Right lobe of liver (tissue), 6 donors: ENCODE data around the gene KCNF1. TPM values are rescaled to one million over a fixed set of nuclear protein-coding genes. Genes with fewer than 3 reads are reported as not detected.

Experiments used
- ATAC-seq, 4 donors: fragments of 200-7000 bp; cut with Tn5 transposase; one replicate each; pipeline ENCODE4 v1.9.1; 2020; ENCODE audit warnings: mild to moderate bottlenecking in 4 of 4, moderate library complexity in 4 of 4
- DNase-seq, 3 donors: peaks; one replicate each; pipeline ENCODE4 v3.0.0-alpha.2; 2020
- H3K27ac ChIP-seq, 3 donors: fragments of 200-600 bp; one replicate each; pipeline ENCODE4 v1.8.0; 2022
- H3K27me3 ChIP-seq, 2 donors: fragments of 200-600 bp; one replicate each; pipeline ENCODE4 v1.8.0; 2022
- H3K36me3 ChIP-seq, 4 donors: fragments of 200-600 bp; sonication (generic) in 1 of 4; one replicate each; pipeline versions ENCODE4 v1.5.1 to v1.8.0; 2017 to 2022; ENCODE audit warnings: control low read depth in 1 of 4
- H3K4me1 ChIP-seq, 4 donors: fragments of 200-600 bp; sonication (generic) in 1 of 4; one replicate each; pipeline versions ENCODE4 v1.5.1 to v1.8.0; 2017 to 2022; ENCODE audit warnings: control low read depth in 1 of 4
- H3K4me3 ChIP-seq, 3 donors: fragments of 200-600 bp; one replicate each; pipeline ENCODE4 v1.8.0; 2022
- H3K9me3 ChIP-seq, 4 donors: fragments of 200-600 bp; sonication (generic) in 1 of 4; one replicate each; pipeline versions ENCODE4 v1.5.1 to v1.8.0; 2017 to 2022; ENCODE audit warnings: control low read depth in 1 of 4
- CTCF ChIP-seq, 4 donors: fragments of 200-600 bp in 3 of 4; fragments of 450-650 bp in 1 of 4; IDR thresholded peaks; one replicate each; pipeline versions ENCODE4 v1.5.1 to v1.8.0; 2016 to 2022; ENCODE audit warnings: antibody characterized with exemption in 4 of 4, mild to moderate bottlenecking in 2 of 4
- POLR2A ChIP-seq: fragments of 450-650 bp; IDR thresholded peaks from one replicate; pipeline ENCODE4 v1.6.1; 2017; ENCODE audit warnings: antibody characterized with exemption, mild to moderate bottlenecking
- WGBS: methylation state at CpG from one replicate; pipeline ENCODE4 v1.1.6; 2018; ENCODE audit warnings: low coverage, low lambda C conversion rate; ENCODE audit not compliant: insufficient coverage; ENCODE audit errors: missing lambda C conversion rate; 5-methylcytosine and 5-hydroxymethylcytosine counted together
- intact Hi-C, 2 donors: fragments of 100-400 bp; cut with DNase I; formaldehyde crosslinking; loops; one replicate each; pipeline versions ENCODE4 v1.11.2 to v1.14.1; 2022
- total RNA-seq, 6 experiments: library from RNA; depleted of rRNA in 2 of 6; stranded (reverse); fragments of >200 nt in 2 of 6; fragmentation: NEBNext Ultra II Directional in 3 of 6; extraction: Animal tissue kit (Norgen Biotek cat#: 25700) in 3 of 6; gene quantifications; one replicate each; pipeline versions ENCODE4 v1.1.0 to v1.2.4, GENCODE V29; 2016 to 2023
- donor health status: DM: no; HTN: yes; CAD: no.
- donor health status: DM: no; HTN: no; CAD: no.
- donor health status: DM: no; HTN: no; CAD: no.
- donor health status: DM: no; HTN: yes; CAD: no.
- donor health status: DM: no; HTN: yes; CAD: no.

The KCNF1 gene
- total RNA-seq, 6 experiments from 2014 or later, result not detected

- H3K27ac ChIP-seq, result no peak overlapping the region
- H3K36me3 ChIP-seq, result no peaks in the 10 kb centered on the region
- no peak for ATAC-seq
- H3K27me3 ChIP-seq, result no peaks in the 10 kb centered on the region
- no peaks in the 10 kb centered on the region for H3K9me3 ChIP-seq
- intact Hi-C loops, result no loop called here
- no peak for TF ChIP-seq CTCF (IDR thresholded peaks at IDR 0.05)
- no peak for TF ChIP-seq POLR2A
- no peak for DNase-seq
- H3K4me1 ChIP-seq, result no peaks in the 10 kb centered on the region
- H3K4me3 ChIP-seq, result no peak overlapping the region
- WGBS, result 85% methylated on average over 7 of the region's 18 CpGs
Observed at GRCh38 chr2:10935366-10935918, 23.7 kb downstream of the KCNF1 start.

- Histone ChIP-seq H3K36me3 (no peaks in the 10 kb centered on the region), H3K27ac (no peak overlapping the region), H3K4me3 (no peak overlapping the region), H3K9me3 (no peaks in the 10 kb centered on the region), H3K27me3 (no peaks in the 10 kb centered on the region), H3K4me1 (no peaks in the 10 kb centered on the region)
- TF ChIP-seq POLR2A (no peak), CTCF (IDR thresholded peaks at IDR 0.05) (peak in 1 of 4 donors; percentile 20)
- peak; percentile 31 to 95 (median 63) for ATAC-seq
- DNase-seq, result peak in 1 of 3 donors; percentile 33
- intact Hi-C loops, result no loop called here
- 60% methylated on average over 15 of the region's 17 CpGs for WGBS
Observed at GRCh38 chr2:10935953-10936942, 24.5 kb downstream of the KCNF1 start.

GRCh38 chr2:10939058-10939457 lies 27.3 kb downstream of the KCNF1 start:
- intact Hi-C loops, result no loop called here
- Histone ChIP-seq H3K27me3 (no peaks in the 10 kb centered on the region), H3K27ac (no peak overlapping the region), H3K9me3 (no peaks in the 10 kb centered on the region), H3K4me3 (no peak overlapping the region), H3K36me3 (no peaks in the 10 kb centered on the region), H3K4me1 (no peaks in the 10 kb centered on the region)
- DNase-seq (no peak), ATAC-seq (no peak)
- 69% methylated on average over 3 of the region's 3 CpGs for WGBS
- TF ChIP-seq POLR2A, result no peak

GRCh38 chr2:10940596-10940995 lies 28.9 kb downstream of the KCNF1 start:
- TF ChIP-seq POLR2A (no peak), CTCF (IDR thresholded peaks at IDR 0.05) (no peak)
- no peaks in the 10 kb centered on the region for H3K4me1 ChIP-seq
- H3K27ac ChIP-seq, result no peak overlapping the region
- no peaks in the 10 kb centered on the region for H3K36me3 ChIP-seq
- H3K27me3 ChIP-seq, result no peaks in the 10 kb centered on the region
- ATAC-seq (no peak), DNase-seq (no peak)
- no peaks in the 10 kb centered on the region for H3K9me3 ChIP-seq
- intact Hi-C loops, result no loop called here
- 55% methylated on average over 2 of the region's 2 CpGs for WGBS
- no peak overlapping the region for H3K4me3 ChIP-seq

GRCh38 chr2:10941383-10941782 lies 29.6 kb downstream of the KCNF1 start:
- no peaks in the 10 kb centered on the region for H3K4me1 ChIP-seq
- H3K27ac ChIP-seq, result no peak overlapping the region
- TF ChIP-seq CTCF (IDR thresholded peaks at IDR 0.05), result no peak
- no peak for TF ChIP-seq POLR2A
- no peaks in the 10 kb centered on the region for H3K27me3 ChIP-seq
- 71% methylated on average over 3 of the region's 3 CpGs for WGBS
- DNase-seq, result no peak
- no peaks in the 10 kb centered on the region for H3K9me3 ChIP-seq
- no peak overlapping the region for H3K4me3 ChIP-seq
- ATAC-seq, result no peak
- no peaks in the 10 kb centered on the region for H3K36me3 ChIP-seq
- intact Hi-C loops, result no loop called here
